ENCODE data around the gene ABCA4. TPM values are rescaled to one million over a fixed set of nuclear protein-coding genes. Genes with fewer than 3 reads are reported as not detected.
"Not testable (repeated sequence)": the region's sequence is repeated elsewhere in the genome, so short reads cannot be mapped to it uniquely, and the experiment has no call there.

The ABCA4 gene
- total RNA-seq, 2 experiments from 2014 or later = not detected

DNA sequence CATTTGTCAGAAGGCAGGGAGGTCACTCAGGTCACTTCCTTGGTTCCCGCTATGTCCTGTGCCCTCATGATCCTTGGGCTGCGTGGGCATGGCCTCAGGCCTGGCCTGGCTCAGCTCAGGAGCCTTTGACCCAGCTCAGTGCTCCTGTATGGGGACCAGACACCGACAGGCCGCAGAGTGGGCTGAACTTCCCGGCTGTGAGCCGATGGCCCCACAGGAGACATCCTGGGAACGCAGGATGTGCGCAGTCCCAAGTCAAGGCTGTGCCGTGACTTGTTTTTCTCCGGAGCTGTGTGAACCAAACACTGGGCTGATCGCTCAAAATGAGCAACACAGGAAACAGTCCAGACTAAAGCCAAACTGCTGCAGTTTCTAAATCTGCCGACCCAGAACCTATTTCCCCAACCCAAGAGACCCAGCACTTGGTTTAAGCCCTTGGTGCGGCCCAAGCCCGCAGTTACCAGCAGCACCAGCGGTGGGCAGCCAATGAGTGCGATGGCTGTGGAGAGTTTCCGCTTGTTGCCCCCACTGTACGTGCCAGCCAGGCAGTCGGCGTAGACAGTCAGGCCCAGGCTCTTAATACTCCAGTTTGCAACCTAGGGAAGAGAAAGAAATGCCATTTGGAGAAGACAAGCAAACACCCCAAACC is 119.4 kb downstream of the ABCA4 start:
- ChIA-PET POLR2A (no interaction called here), CTCF (no interaction called here)
- no peak overlapping the region for H3K4me3 Mint-ChIP-seq
- H3K27ac Mint-ChIP-seq = no peak overlapping the region
- no peak for DNase-seq
- no peak for ATAC-seq
- peaks cover 14% of the 10 kb centered on the region for H3K27me3 Mint-ChIP-seq (ENCODE audit: low read depth)
- H3K9me3 Mint-ChIP-seq (ENCODE audit: insufficient read depth) = no peaks in the 10 kb centered on the region
- H3K4me1 Mint-ChIP-seq (ENCODE audit: low read depth) = no peaks in the 10 kb centered on the region
- H3K36me3 Mint-ChIP-seq (ENCODE audit: low read depth) = no peaks in the 10 kb centered on the region

DNA sequence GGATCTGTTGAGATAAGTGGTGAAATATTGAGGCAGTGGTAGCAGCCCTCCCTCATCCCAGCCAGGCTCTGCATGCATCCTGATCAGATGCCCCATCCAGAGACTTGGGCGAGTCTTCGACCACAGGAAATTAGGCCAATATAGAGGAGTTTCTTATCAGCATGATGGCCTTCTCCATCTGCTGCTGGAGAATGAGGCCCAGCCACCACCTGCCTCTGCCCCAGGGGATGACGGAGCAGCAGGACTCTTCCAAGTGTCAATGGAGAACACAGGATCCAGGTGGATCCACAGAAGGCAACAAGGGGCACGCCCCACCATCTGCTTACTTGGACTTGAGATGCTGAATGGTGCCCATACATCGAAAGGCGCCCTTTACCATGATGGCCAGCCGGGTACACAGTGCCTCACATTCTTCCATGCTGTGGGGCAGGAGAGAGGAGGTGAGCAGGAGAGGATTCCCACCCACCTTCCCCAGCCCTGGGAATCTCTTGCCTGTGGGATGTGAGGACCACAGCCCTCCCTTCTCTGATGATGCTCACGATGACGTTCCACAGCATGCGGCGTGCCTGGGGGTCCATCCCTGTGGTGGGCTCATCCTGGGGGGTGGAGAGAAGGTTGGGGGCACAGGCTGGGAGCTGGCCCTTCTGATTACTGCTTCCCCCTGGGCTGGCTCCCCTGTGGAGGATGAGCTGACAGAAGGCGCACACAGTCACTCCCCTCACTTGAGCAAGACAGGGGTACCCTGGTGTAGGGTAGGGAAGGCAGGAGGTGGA is 120.3 kb downstream of the ABCA4 start:
- DNase-seq (no peak), ATAC-seq (no peak)
- Mint-ChIP-seq H3K36me3 (ENCODE audit: low read depth) (no peaks in the 10 kb centered on the region), H3K9me3 (ENCODE audit: insufficient read depth) (no peaks in the 10 kb centered on the region), H3K4me1 (ENCODE audit: low read depth) (no peaks in the 10 kb centered on the region), H3K4me3 (no peak overlapping the region), H3K27me3 (ENCODE audit: low read depth) (peaks cover 14% of the 10 kb centered on the region), H3K27ac (no peak overlapping the region)
- ChIA-PET POLR2A (no interaction called here), CTCF (no interaction called here)

DNA sequence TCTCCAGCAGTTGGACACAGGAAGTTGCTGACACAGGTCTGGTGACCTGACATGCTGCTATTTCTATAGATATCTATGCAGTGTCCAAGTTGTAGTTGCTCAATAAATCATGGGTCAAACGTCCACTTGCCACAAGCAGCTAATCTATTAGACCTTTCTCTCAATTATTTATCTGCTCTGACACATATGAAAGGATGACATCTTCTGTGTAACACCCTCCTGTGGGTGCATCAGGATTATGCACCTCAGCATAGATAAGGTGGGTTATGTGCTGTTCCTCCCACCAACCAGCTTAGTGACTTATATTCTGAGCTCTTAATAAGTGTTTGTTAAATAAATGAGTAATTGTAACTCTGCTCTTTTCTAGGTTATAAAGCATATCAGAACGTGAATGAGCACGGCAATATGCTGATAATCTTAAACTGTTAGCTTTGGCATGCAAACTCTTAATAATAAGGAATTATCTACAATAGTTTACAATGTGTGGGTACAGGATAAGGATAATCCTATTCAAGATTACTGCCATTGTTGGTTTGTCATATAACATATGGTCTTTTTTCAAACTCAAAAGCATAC is 121.0 kb downstream of the ABCA4 start:
- ChIA-PET CTCF (no interaction called here), POLR2A (no interaction called here)
- H3K4me1 Mint-ChIP-seq (ENCODE audit: low read depth) = no peaks in the 10 kb centered on the region
- DNase-seq (no peak), ATAC-seq (no peak)
- H3K27ac Mint-ChIP-seq = no peak overlapping the region
- no peaks in the 10 kb centered on the region for H3K36me3 Mint-ChIP-seq (ENCODE audit: low read depth)
- H3K27me3 Mint-ChIP-seq (ENCODE audit: low read depth) = peaks cover 20% of the 10 kb centered on the region
- H3K4me3 Mint-ChIP-seq = no peak overlapping the region
- no peaks in the 10 kb centered on the region for H3K9me3 Mint-ChIP-seq (ENCODE audit: insufficient read depth)

DNA sequence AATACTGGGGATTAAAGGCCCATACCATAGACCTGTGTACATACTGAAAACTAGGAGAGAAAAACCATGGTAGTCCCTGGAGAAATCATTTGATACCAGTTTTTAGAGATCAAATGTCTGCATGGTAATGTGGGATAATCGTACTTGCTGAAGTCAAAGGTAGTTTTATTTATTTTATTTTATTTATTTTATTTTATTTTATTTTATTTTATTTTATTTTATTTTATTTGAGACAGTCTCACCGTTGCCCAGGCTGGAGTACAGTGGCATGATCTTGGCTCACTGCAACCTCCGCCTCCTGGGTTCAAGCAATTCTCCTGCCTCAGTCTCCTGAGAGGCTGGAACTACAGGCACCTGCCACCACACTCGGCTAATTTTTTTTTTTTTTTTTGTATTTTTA is 122.4 kb downstream of the ABCA4 start:
- H3K36me3 Mint-ChIP-seq (ENCODE audit: low read depth); CTCF ChIA-PET; ATAC-seq; H3K27ac Mint-ChIP-seq; POLR2A ChIA-PET; H3K4me1 Mint-ChIP-seq (ENCODE audit: low read depth); H3K9me3 Mint-ChIP-seq (ENCODE audit: insufficient read depth); DNase-seq; H3K4me3 Mint-ChIP-seq: not testable (repeated sequence)
- peaks cover 21% of the 10 kb centered on the region for H3K27me3 Mint-ChIP-seq (ENCODE audit: low read depth)

DNA sequence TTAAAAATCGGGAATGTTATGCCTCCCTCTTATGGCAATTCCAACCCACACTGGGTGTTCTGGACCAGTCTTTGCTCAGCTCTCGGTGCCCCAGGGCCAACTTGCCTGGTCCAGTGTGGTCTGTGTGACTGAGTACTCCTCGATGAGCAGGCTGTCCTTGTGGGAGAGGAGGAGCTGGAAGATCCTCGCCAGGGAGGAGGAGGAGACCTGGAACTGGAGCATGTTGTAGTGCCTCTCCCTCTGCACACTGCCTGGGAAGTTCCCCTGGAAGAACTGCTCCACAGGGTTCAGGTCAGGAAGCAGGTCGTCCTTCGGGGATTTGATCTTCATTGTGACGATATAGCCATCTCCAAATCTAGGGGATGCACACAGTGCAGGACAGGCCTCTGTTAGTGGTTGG is 123.2 kb downstream of the ABCA4 start:
- Mint-ChIP-seq H3K4me3 (no peak overlapping the region), H3K36me3 (ENCODE audit: low read depth) (no peaks in the 10 kb centered on the region), H3K27ac (no peak overlapping the region), H3K27me3 (ENCODE audit: low read depth) (peaks cover 19% of the 10 kb centered on the region), H3K9me3 (ENCODE audit: insufficient read depth) (no peaks in the 10 kb centered on the region), H3K4me1 (ENCODE audit: low read depth) (no peaks in the 10 kb centered on the region)
- ChIA-PET CTCF (no interaction called here), POLR2A (no interaction called here)
- ATAC-seq (no peak), DNase-seq (no peak)

DNA sequence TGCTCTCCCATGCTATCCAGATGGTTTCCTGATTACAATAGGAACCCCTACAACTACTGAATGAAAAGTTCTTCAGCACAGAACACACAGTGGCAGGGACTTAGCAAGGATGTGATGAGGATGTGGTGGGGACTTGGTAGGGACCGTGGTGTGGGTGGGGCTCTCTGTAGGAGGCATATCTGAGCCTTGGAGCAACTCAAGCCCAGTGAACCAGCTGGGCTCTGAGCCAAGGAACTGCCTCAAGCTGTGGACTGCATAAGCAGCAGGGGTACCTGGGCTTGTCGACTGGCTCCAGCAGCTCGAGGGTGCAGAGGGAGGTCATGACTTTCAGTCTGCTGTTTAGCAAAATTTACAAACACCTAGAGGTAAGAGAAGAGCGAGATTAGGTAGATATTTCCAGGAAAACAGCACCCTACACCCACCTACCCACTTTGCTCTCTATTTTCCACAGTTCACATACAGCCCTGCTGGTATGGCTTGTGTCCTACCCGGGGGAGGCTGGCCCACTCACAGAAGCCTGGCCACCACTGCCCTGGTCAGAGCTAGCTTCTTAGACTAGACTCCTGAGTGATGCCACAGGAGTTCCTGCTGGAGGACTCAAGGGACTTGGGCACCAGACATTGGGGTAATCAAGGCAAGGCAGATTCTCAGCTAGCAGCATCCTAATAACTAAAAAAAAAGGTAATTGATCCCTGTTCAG is 125.0 kb downstream of the ABCA4 start:
- CTCF ChIA-PET = no interaction called here
- POLR2A ChIA-PET = no interaction called here
- Mint-ChIP-seq H3K4me1 (ENCODE audit: low read depth) (no peaks in the 10 kb centered on the region), H3K36me3 (ENCODE audit: low read depth) (no peaks in the 10 kb centered on the region), H3K4me3 (no peak overlapping the region), H3K27me3 (ENCODE audit: low read depth) (peaks cover 27% of the 10 kb centered on the region), H3K9me3 (ENCODE audit: insufficient read depth) (no peaks in the 10 kb centered on the region), H3K27ac (no peak overlapping the region)
- DNase-seq = no peak
- no peak for ATAC-seq

DNA sequence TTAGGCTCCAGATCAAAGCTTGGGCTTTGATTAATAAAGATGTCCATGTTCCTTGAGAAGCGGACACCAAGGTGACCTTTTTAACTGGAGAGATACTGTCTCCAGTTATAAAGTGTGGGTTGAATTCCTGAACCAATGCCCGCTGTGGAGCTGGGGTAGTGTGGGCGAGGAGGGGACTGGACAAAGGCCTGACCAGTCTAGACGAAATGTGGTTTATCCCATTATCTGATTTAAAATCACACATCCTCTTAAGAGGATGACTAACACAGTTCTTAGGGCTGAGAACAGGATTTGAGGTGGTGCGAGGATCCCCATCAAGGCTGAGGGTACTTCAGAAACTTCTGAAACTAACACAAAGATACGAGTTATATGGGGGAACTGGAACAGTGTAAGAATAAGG is 127.2 kb downstream of the ABCA4 start:
- ATAC-seq (no peak), DNase-seq (no peak)
- ChIA-PET POLR2A (no interaction called here), CTCF (interaction anchor here (1.2 kb wide), 1 partner anchor 13 kb away, joined by 3 read pairs; no protein-coding TSS in a partner anchor)
- no peaks in the 10 kb centered on the region for H3K36me3 Mint-ChIP-seq (ENCODE audit: low read depth)
- no peak overlapping the region for H3K27ac Mint-ChIP-seq
- peaks cover 28% of the 10 kb centered on the region for H3K27me3 Mint-ChIP-seq (ENCODE audit: low read depth)
- no peaks in the 10 kb centered on the region for H3K9me3 Mint-ChIP-seq (ENCODE audit: insufficient read depth)
- H3K4me3 Mint-ChIP-seq = no peak overlapping the region
- H3K4me1 Mint-ChIP-seq (ENCODE audit: low read depth) = no peaks in the 10 kb centered on the region

DNA sequence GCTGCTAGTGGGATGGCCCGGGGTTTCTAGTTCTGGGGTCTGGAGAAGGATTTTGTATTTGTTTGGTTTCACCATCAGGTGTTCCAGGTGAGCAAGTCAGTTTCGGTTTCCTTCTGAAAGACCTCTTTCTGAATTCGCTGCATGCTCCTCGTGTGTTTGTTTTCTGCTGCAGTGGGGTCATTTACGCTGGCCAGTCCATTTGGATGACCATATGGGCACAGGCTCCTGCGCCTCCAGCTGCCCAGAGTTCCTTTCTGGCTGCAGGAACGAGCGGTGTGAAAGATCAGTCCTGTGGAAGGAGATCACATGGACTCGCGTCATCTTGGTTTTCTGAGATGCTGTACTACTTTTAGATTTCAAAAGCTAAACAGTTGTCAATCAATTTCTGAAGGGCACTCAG is 128.0 kb downstream of the ABCA4 start:
- no peak overlapping the region for H3K4me3 Mint-ChIP-seq
- H3K27me3 Mint-ChIP-seq (ENCODE audit: low read depth) = peaks cover 28% of the 10 kb centered on the region
- ATAC-seq (no peak), DNase-seq (no peak)
- H3K36me3 Mint-ChIP-seq (ENCODE audit: low read depth) = no peaks in the 10 kb centered on the region
- CTCF ChIA-PET = interaction anchor here (1.1 to 1.2 kb wide), 2 partner anchors 12 to 107 kb away, joined by 3 read pairs; no protein-coding TSS in a partner anchor
- no peaks in the 10 kb centered on the region for H3K9me3 Mint-ChIP-seq (ENCODE audit: insufficient read depth)
- POLR2A ChIA-PET = no interaction called here
- H3K27ac Mint-ChIP-seq = no peak overlapping the region
- no peaks in the 10 kb centered on the region for H3K4me1 Mint-ChIP-seq (ENCODE audit: low read depth)

DNA sequence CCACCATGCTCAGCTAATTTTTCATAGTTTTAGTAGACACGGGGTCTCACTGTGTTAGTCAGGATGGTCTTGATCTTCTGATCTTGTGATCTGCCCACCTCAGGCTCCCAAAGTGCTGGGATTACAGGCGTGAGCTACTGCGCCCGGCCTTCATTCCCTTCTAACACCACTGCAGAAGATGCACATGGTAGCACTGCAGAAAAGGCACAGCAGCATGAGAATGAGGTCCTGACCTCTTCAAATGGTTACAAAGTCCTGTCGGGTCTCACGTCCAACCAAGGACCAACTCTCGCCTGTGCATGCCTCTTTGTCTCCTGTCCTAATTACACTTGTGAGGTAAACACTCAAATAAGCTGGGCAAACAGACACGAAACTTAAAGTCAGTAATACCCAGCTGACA is 128.8 kb downstream of the ABCA4 start:
- H3K27ac Mint-ChIP-seq = no peak overlapping the region
- ChIA-PET POLR2A (no interaction called here), CTCF (no interaction called here)
- no peaks in the 10 kb centered on the region for H3K4me1 Mint-ChIP-seq (ENCODE audit: low read depth)
- H3K27me3 Mint-ChIP-seq (ENCODE audit: low read depth) = peaks cover 32% of the 10 kb centered on the region
- no peaks in the 10 kb centered on the region for H3K36me3 Mint-ChIP-seq (ENCODE audit: low read depth)
- DNase-seq (no peak), ATAC-seq (no peak)
- no peaks in the 10 kb centered on the region for H3K9me3 Mint-ChIP-seq (ENCODE audit: insufficient read depth)
- no peak overlapping the region for H3K4me3 Mint-ChIP-seq

DNA sequence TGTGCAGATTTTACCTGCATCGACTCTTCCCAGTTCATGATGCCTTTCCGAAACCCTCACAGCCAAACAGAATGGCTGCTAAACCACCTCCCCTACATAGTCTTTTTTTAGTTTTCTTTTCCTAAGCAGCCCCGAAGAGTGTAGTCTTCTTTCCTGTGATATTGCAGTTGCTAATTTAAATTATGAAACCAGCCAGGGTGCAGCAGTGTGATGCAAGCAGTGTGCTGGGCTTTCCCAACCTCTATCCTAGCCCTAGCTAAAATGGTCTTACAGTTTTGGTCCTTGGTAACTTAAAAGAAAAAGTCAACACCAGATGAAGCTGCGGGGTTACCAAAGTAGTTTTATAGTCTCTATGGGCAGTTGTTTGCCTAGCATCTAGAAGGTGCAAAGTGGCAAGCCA is 129.7 kb downstream of the ABCA4 start:
- no peaks in the 10 kb centered on the region for H3K36me3 Mint-ChIP-seq (ENCODE audit: low read depth)
- no peak overlapping the region for H3K4me3 Mint-ChIP-seq
- no peaks in the 10 kb centered on the region for H3K4me1 Mint-ChIP-seq (ENCODE audit: low read depth)
- peaks cover 34% of the 10 kb centered on the region for H3K27me3 Mint-ChIP-seq (ENCODE audit: low read depth)
- ChIA-PET CTCF (no interaction called here), POLR2A (no interaction called here)
- H3K9me3 Mint-ChIP-seq (ENCODE audit: insufficient read depth) = no peaks in the 10 kb centered on the region
- ATAC-seq (no peak), DNase-seq (no peak)
- H3K27ac Mint-ChIP-seq = no peak overlapping the region

DNA sequence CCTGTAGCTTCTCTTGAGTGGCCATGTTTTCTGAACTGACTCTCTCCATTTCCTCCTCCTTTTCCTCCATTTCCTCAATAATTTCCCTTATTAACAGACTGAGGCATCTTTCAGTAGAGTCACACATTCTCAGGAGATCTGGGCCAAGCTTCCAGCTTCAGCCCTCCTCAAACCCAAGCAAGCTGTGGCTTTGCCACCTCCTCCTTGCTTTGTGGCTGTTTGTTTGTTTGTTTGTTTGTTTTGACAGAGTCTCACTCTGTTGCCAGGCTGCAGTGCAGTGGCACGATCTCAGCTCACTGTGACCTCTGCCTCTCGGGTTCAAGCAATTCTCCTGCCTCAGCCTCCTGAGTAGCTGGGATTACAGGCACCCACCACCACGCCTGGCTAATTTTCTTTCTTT is 130.5 kb downstream of the ABCA4 start:
- H3K36me3 Mint-ChIP-seq (ENCODE audit: low read depth); H3K9me3 Mint-ChIP-seq (ENCODE audit: insufficient read depth); H3K4me3 Mint-ChIP-seq; H3K27ac Mint-ChIP-seq; DNase-seq; POLR2A ChIA-PET; ATAC-seq; CTCF ChIA-PET; H3K4me1 Mint-ChIP-seq (ENCODE audit: low read depth): not testable (repeated sequence)
- H3K27me3 Mint-ChIP-seq (ENCODE audit: low read depth) = peaks cover 34% of the 10 kb centered on the region

DNA sequence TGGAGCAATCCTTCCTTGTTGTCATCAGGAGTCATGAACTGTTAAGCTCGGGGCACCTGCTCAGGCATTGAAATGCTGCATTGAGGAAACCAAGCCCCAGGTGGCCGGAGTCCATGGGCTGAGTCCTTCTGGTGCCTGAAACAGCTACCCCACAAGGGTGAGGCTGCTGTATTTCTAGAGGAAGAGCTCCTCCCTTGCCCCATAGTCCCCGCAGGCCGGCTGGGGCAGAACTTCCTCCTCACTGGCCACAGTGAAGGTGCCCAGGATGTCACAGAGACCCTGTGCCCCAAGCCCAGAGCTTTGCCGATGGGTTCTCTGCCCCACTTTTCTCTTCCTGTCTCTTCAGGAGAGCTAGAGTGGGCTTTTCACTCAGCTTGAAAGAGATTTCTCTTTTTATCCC is 130.9 kb downstream of the ABCA4 start:
- Mint-ChIP-seq H3K4me1 (ENCODE audit: low read depth) (no peaks in the 10 kb centered on the region), H3K27ac (no peak overlapping the region), H3K36me3 (ENCODE audit: low read depth) (no peaks in the 10 kb centered on the region), H3K9me3 (ENCODE audit: insufficient read depth) (no peaks in the 10 kb centered on the region), H3K27me3 (ENCODE audit: low read depth) (peaks cover 30% of the 10 kb centered on the region), H3K4me3 (no peak overlapping the region)
- ATAC-seq (no peak), DNase-seq (no peak)
- ChIA-PET POLR2A (no interaction called here), CTCF (interaction anchor here (0.9 kb wide), 1 partner anchor 14 kb away, joined by 3 read pairs; no protein-coding TSS in a partner anchor)
